Measurements from ENCODE around the gene STAT5B. TPM values are rescaled to one million over a fixed set of nuclear protein-coding genes. Genes with fewer than 3 reads are reported as not detected.

The STAT5B gene
- total RNA-seq, 1 experiment from 2014 or later: 7.1 TPM

- Histone ChIP-seq H3K9me3 (ENCODE audit: control insufficient read depth in 1 of 2, insufficient read depth in 1 of 2, low read depth in 1 of 2, low read length in 2 of 2) (no peaks in the 10 kb centered on the region), H3K9ac (ENCODE audit: low read length) (peak within 1 kb of the TSS; percentile 73), H3K36me3 (ENCODE audit: control insufficient read depth in 1 of 2, insufficient read depth in 2 of 2, low read length in 2 of 2) (no peaks in the 10 kb centered on the region), H3K4me2 (ENCODE audit: low read length) (peak within 1 kb of the TSS; percentile 91), H3K4me1 (ENCODE audit: control insufficient read depth in 1 of 2, insufficient read depth in 2 of 2, low read length in 2 of 2) (peaks cover 8 to 15% of the 10 kb centered on the region in 2 experiments; a peak in 3 of 4 replicates), H3K4me3 (replicated peaks in 1 of 2; ENCODE audit: low read depth in 1 of 2, low read length in 2 of 2) (peak within 1 kb of the TSS; percentile 73 to 96), H4K20me1 (ENCODE audit: insufficient read depth) (no peaks in the 10 kb centered on the region), H3K27me3 (ENCODE audit: insufficient read depth, low read length) (no peaks in the 10 kb centered on the region), H3K27ac (ENCODE audit: low read depth, low read length) (peak within 1 kb of the TSS; percentile 32; the same call in 1 of the 2 replicates), H2AFZ (ENCODE audit: low read depth, low read length, poor library complexity, severe bottlenecking) (peak within 1 kb of the TSS; percentile 85), H3K9me2 (ENCODE audit: insufficient read depth) (no peaks in the 10 kb centered on the region), H3K79me2 (ENCODE audit: insufficient read depth, low read length) (no peaks in the 10 kb centered on the region)
- ChIA-PET CTCF (interaction anchor here (0.8 to 1.9 kb wide), 4 partner anchors 9 to 28 kb away, joined by 3 to 9 read pairs (median 4); partner anchors contain the start of gene HCRT), POLR2A (interaction anchor here (0.9 kb wide), 1 partner anchor 44 kb away, joined by 3 read pairs; no protein-coding TSS in a partner anchor), RAD21 (ENCODE audit: low non-redundant PET in 1 of 2, low total read pairs in 2 of 2, uncharacterized antibody in 2 of 2, unreplicated experiment in 2 of 2) (interaction anchor here in 1 of 2 experiments (0.6 kb wide), 1 partner anchor 177 kb away, joined by 3 read pairs; the partner anchor contains the start of gene DNAJC7)
- ATAC-seq (peak; percentile 97), DNase-seq (ENCODE audit: low read depth, low spot score) (peak; percentile 60)
- TF ChIP-seq POLR2A (IDR thresholded peaks at IDR 0.05; ENCODE audit: borderline replicate concordance, extremely low read depth, insufficient read depth, insufficient read length) (peak; percentile 22), MAX (IDR thresholded peaks at IDR 0.05) (peak; percentile 99), YY1 (IDR thresholded peaks at IDR 0.05; ENCODE audit: extremely low read depth, insufficient replicate concordance, low read depth, low read length) (peak; percentile 71), CBX3 (IDR thresholded peaks at IDR 0.05; ENCODE audit: low read depth) (no peak), ZBTB33 (IDR thresholded peaks at IDR 0.05; ENCODE audit: extremely low read depth, insufficient replicate concordance, low read length) (no peak), POLR2AphosphoS5 (IDR thresholded peaks at IDR 0.05; ENCODE audit: low read depth, low read length) (peak; percentile 68), SP1 (IDR thresholded peaks at IDR 0.05; ENCODE audit: low read depth) (peak; percentile 99)
- intact Hi-C loops (cut with micrococcal nuclease): no loop called here
- TSS peak; percentile 66 for BruUV-seq (replicated peaks)
Measured at GRCh38 chr17:42193969-42194899, 82.0 kb downstream of the STAT5B start, which contains the start of gene GHDC. TSS of gene GHDC (minus strand) at chr17:42194494. CDS start at chr17:42193581, 913 bp downstream.

Data from HCT116 (cell line).